Keratinocyte (primary cell): ENCODE data around the gene OSGEPL1. TPM values are rescaled to one million over a fixed set of nuclear protein-coding genes. Genes with fewer than 3 reads are reported as not detected.
A peak's percentile ranks its signal among the peaks of the same experiment; 100 is the strongest.

Experiments
- DNase-seq: peaks from one replicate; pipeline ENCODE4 v3.0.0-alpha.2; 2011; ENCODE audit warnings: low read depth, missing footprints, low spot score
- FAIRE-seq: peaks from 2 replicates; lab custom pipeline; 2011; peaks lifted over from hg19 to GRCh38; lab: Jason Lieb, UNC
- H2AFZ ChIP-seq: 2 replicates; pipeline ENCODE4 v1.6.0; 2012; ENCODE audit warnings: low read length, control low read depth, inconsistent platforms; ENCODE audit not compliant: control insufficient read depth
- H3K27ac ChIP-seq: 2 replicates; pipeline ENCODE4 v1.5.1; 2011; ENCODE audit warnings: low read length; ENCODE audit not compliant: control insufficient read depth, insufficient read depth
- H3K27me3 ChIP-seq: 3 replicates; pipeline ENCODE4 v1.6.0; 2011; ENCODE audit warnings: low read length; ENCODE audit not compliant: control insufficient read depth, insufficient read depth; ENCODE audit errors: extremely low read depth
- H3K36me3 ChIP-seq, 2 experiments: 2 replicates in 1 of 2; 3 replicates in 1 of 2; pipeline ENCODE4 v1.5.1; 2011; ENCODE audit warnings: low read length in 2 of 2, mild to moderate bottlenecking in 1 of 2; ENCODE audit not compliant: control insufficient read depth in 2 of 2, insufficient read depth in 2 of 2; ENCODE audit errors: extremely low read depth in 1 of 2
- H3K4me1 ChIP-seq: 3 replicates; pipeline ENCODE4 v1.5.1; 2011; ENCODE audit warnings: low read length; ENCODE audit not compliant: control insufficient read depth, insufficient read depth; ENCODE audit errors: extremely low read depth
- H3K4me2 ChIP-seq: 3 replicates; pipeline ENCODE4 v1.6.0; 2011; ENCODE audit warnings: low read depth, low read length; ENCODE audit not compliant: control insufficient read depth, insufficient read depth; ENCODE audit errors: extremely low read depth
- H3K4me3 ChIP-seq, 3 experiments: fragments of 200-600 bp in 1 of 3; sonication (generic) in 1 of 3; 2 replicates in 2 of 3; 3 replicates in 1 of 3; pipeline ENCODE4 v1.5.1; 2011 to 2016; ENCODE audit warnings: low read length in 3 of 3, mild to moderate bottlenecking in 3 of 3, control low read depth in 2 of 3, inconsistent platforms in 1 of 3, low read depth in 1 of 3, mixed read lengths in 1 of 3, mixed run types in 1 of 3, moderate library complexity in 1 of 3; ENCODE audit not compliant: control insufficient read depth in 2 of 3, insufficient read depth in 2 of 3; ENCODE audit errors: extremely low read depth in 1 of 3
- H3K79me2 ChIP-seq: 2 replicates; pipeline ENCODE4 v1.6.0; 2012; ENCODE audit warnings: low read length; ENCODE audit not compliant: control insufficient read depth, insufficient read depth
- H3K9ac ChIP-seq: 3 replicates; pipeline ENCODE4 v1.6.0; 2011; ENCODE audit warnings: low read length; ENCODE audit not compliant: control insufficient read depth, insufficient read depth; ENCODE audit errors: extremely low read depth
- H3K9me1 ChIP-seq: 3 replicates; pipeline ENCODE4 v1.6.0; 2011; ENCODE audit warnings: low read length; ENCODE audit not compliant: control insufficient read depth, insufficient read depth; ENCODE audit errors: extremely low read depth
- H3K9me3 ChIP-seq: 2 replicates; pipeline ENCODE4 v1.5.1; 2012; ENCODE audit warnings: low read depth, low read length; ENCODE audit not compliant: control insufficient read depth
- H4K20me1 ChIP-seq: 3 replicates; pipeline ENCODE4 v1.6.0; 2011; ENCODE audit warnings: low read length; ENCODE audit not compliant: control insufficient read depth, insufficient read depth; ENCODE audit errors: extremely low read depth
- EZH2 ChIP-seq: IDR thresholded peaks from one replicate; pipeline ENCODE4 v1.6.1; 2012; ENCODE audit warnings: inconsistent platforms, mild to moderate bottlenecking, low read length, moderate library complexity
- dilution Hi-C: fragments of 300-500 bp; cut with MboI; formaldehyde crosslinking; loops from one replicate; pipeline ENCODE4 v1.7.0; 2020; ENCODE audit warnings: low sequenced_read_pairs; ENCODE audit not compliant: extremely low pct_ligation_motif_present
- polyA minus RNA-seq, 3 experiments: library from RNA; depleted of rRNA, polyadenylated mRNA; stranded (reverse); fragments of >200 nt; gene quantifications; 1 replicate in 1 of 3; 2 replicates in 1 of 3; 3 replicates in 1 of 3; pipeline ENCODE4 v1.2.3, GENCODE V29; 2011
- polyA plus RNA-seq, 5 experiments: library from polyadenylated mRNA; depleted of rRNA in 3 of 5; stranded (reverse) in 3 of 5; stranded (forward) in 1 of 5; unstranded in 1 of 5; fragments of >200 nt; gene quantifications; 1 replicate in 1 of 5; 2 replicates in 3 of 5; 3 replicates in 1 of 5; pipeline versions ENCODE4 v1.2.1 to v1.2.3, GENCODE V29; 2011 to 2012; ENCODE audit warnings: missing spikeins in 2 of 5, low read depth in 1 of 5, low replicate concordance in 1 of 5
- TF ChIP-seq, protein P1 (sequence below), 3 experiments: IDR thresholded peaks in 1 of 3; conservative IDR thresholded peaks in 1 of 3; optimal IDR thresholded peaks in 1 of 3; 2 replicates in 2 of 3; 3 replicates in 1 of 3; pipeline versions ENCODE3 to v1.5.1; 2011; ENCODE audit warnings: low read length in 3 of 3, mild to moderate bottlenecking in 3 of 3, moderate library complexity in 2 of 3, control low read depth in 1 of 3, inconsistent platforms in 1 of 3; ENCODE audit not compliant: insufficient read depth in 2 of 3; ENCODE audit errors: extremely low read depth in 1 of 3

OSGEPL1 gene, protein sequence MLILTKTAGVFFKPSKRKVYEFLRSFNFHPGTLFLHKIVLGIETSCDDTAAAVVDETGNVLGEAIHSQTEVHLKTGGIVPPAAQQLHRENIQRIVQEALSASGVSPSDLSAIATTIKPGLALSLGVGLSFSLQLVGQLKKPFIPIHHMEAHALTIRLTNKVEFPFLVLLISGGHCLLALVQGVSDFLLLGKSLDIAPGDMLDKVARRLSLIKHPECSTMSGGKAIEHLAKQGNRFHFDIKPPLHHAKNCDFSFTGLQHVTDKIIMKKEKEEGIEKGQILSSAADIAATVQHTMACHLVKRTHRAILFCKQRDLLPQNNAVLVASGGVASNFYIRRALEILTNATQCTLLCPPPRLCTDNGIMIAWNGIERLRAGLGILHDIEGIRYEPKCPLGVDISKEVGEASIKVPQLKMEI
- 6.0 to 12.0 TPM (median 8.7 TPM) in 3 replicates for polyA plus RNA-seq
- 3.1 TPM for polyA plus RNA-seq (2011; ENCODE audit: low read depth)
- polyA plus RNA-seq (2011; cell fraction: cytosol; rRNA removed): 3.5 and 7.6 TPM in 2 replicates
- polyA plus RNA-seq (2011; cell fraction: nucleus; rRNA removed): 11.2 and 12.0 TPM in 2 replicates
- polyA plus RNA-seq (2012; ENCODE audit: low replicate concordance): 5.2 and 6.1 TPM in 2 replicates
- polyA minus RNA-seq: 3.4 to 5.8 TPM (median 4.3 TPM) in 3 replicates
- 3.5 TPM for polyA minus RNA-seq (2011; cell fraction: cytosol; rRNA and poly(A)+ RNA removed)
- 4.7 and 5.2 TPM in 2 replicates for polyA minus RNA-seq (2011; cell fraction: nucleus; rRNA and poly(A)+ RNA removed)

GRCh38 chr2:189762551-189763298, at the start of gene OSGEPL1:
OSGEPL1 (minus strand) TSS chr2:189762792; CDS start chr2:189761640, 1,152 bp downstream.
- H3K79me2 ChIP-seq: peaks cover 1% of the 10 kb centered on the region
- peak within 1 kb of the TSS; percentile 86 for H3K4me2 ChIP-seq
- no peaks in the 10 kb centered on the region for H3K9me3 ChIP-seq
- peaks cover 12% of the 10 kb centered on the region for H3K4me1 ChIP-seq
- no peaks in the 10 kb centered on the region for H4K20me1 ChIP-seq
- peak within 1 kb of the TSS; percentile 80 for H3K27ac ChIP-seq
- DNase-seq (peak; percentile 61), FAIRE-seq (peak; percentile 89)
- peak within 1 kb of the TSS; percentile 82 for H3K9ac ChIP-seq
- no peak for TF ChIP-seq EZH2
- TF ChIP-seq, protein P1, sequence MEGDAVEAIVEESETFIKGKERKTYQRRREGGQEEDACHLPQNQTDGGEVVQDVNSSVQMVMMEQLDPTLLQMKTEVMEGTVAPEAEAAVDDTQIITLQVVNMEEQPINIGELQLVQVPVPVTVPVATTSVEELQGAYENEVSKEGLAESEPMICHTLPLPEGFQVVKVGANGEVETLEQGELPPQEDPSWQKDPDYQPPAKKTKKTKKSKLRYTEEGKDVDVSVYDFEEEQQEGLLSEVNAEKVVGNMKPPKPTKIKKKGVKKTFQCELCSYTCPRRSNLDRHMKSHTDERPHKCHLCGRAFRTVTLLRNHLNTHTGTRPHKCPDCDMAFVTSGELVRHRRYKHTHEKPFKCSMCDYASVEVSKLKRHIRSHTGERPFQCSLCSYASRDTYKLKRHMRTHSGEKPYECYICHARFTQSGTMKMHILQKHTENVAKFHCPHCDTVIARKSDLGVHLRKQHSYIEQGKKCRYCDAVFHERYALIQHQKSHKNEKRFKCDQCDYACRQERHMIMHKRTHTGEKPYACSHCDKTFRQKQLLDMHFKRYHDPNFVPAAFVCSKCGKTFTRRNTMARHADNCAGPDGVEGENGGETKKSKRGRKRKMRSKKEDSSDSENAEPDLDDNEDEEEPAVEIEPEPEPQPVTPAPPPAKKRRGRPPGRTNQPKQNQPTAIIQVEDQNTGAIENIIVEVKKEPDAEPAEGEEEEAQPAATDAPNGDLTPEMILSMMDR (optimal IDR thresholded peaks at IDR 0.05 in 1 of 3, IDR thresholded peaks at IDR 0.05 in 1 of 3, conservative IDR thresholded peaks at IDR 0.05 in 1 of 3; ENCODE audit: extremely low read depth in 1 of 3, insufficient read depth in 2 of 3, low read length in 3 of 3): peak; percentile 47 to 76 (median 55)
- H3K4me3 ChIP-seq: peak within 1 kb of the TSS; percentile 53 to 90 (median 84)
- no peaks in the 10 kb centered on the region for H3K9me1 ChIP-seq
- dilution Hi-C loops: no loop called here
- peak within 1 kb of the TSS; percentile 98 for H2AFZ ChIP-seq
- no peaks in the 10 kb centered on the region for H3K27me3 ChIP-seq
- no peaks in the 10 kb centered on the region for H3K36me3 ChIP-seq

- no peak for TF ChIP-seq EZH2
- TF ChIP-seq, protein P1 (optimal IDR thresholded peaks at IDR 0.05 in 1 of 3, IDR thresholded peaks at IDR 0.05 in 1 of 3, conservative IDR thresholded peaks at IDR 0.05 in 1 of 3; ENCODE audit: extremely low read depth in 1 of 3, insufficient read depth in 2 of 3, low read length in 3 of 3): no peak
- H4K20me1 ChIP-seq: peaks cover 3% of the 10 kb centered on the region
- H3K4me1 ChIP-seq: peaks cover 21% of the 10 kb centered on the region
- H2AFZ ChIP-seq: no peak overlapping the region
- H3K79me2 ChIP-seq: peaks cover 4% of the 10 kb centered on the region
- no peak overlapping the region for H3K4me2 ChIP-seq
- H3K9me1 ChIP-seq: no peaks in the 10 kb centered on the region
- H3K36me3 ChIP-seq: peaks cover 0 to 6% of the 10 kb centered on the region in 2 experiments
- no peak overlapping the region for H3K9ac ChIP-seq
- DNase-seq (no peak), FAIRE-seq (no peak)
- H3K27me3 ChIP-seq: no peaks in the 10 kb centered on the region
- dilution Hi-C loops: no loop called here
- H3K27ac ChIP-seq: no peak overlapping the region
- H3K9me3 ChIP-seq: no peaks in the 10 kb centered on the region
- H3K4me3 ChIP-seq: no peak overlapping the region
These were observed 40.8 kb upstream of the OSGEPL1 start for GRCh38 chr2:189803431-189803830.
